HG03457 (cell line): ENCODE data around the gene SOX4.

Source experiments
- ATAC-seq: cut with Tn5 transposase; IDR thresholded peaks from one replicate; pipeline ENCODE4 v1.9.1; 2021; ENCODE audit warnings: moderate number of reproducible peaks; ENCODE audit not compliant: unreplicated experiment

Gene SOX4

DNA sequence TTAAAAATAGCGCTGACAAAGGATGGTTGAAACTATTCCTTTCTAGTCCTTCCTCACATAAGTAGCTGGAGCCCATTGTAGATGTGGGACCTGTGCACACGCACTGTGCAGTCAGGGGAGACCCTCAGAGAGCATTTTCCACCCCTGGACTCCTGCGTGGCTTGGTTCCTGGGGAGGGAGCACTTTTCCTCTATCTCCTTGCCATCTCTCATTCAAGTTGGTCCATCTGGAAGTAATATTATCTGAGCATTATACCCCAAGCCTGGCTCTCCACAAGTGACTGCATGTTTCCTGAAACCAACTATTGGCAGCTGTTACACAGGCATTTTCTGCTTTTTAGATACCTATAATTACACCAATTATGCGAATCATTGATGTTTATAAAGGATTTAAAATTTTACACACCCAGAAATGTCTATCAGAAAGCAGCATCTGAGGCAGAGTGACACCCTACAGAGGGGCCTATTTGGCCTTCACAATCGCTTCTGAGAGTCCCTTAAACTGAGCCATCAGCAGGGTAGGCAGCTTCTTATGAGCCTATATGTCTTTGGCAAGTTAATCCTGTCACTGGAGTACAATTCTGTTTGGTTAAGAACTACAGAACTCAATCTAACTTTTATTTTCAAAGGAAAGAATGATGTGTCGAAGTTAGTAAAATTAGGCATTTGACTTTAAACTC is 18.7 kb downstream of the SOX4 start:
- no peak for ATAC-seq

GRCh38 chr6:21613809-21614208 is 20.3 kb downstream of the SOX4 start:
- ATAC-seq, result no peak

DNA sequence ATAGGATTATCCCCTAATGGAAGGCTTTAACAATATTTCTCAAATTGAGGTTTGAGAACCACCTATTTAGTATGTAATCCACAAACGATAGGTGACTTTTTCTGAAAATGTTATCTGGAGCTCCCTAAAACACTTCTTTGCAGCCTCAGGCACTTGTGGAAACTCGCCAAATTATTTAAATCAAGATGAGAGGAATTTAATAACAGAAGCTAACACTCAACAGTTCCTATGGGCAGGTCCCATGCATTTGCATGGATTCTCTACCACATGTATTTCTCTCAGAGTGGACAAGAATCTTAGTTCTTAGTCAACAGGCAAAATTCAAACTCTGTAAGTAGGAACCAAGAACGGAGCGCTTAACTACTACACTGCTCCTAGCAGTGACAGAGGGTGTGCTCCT is 20.7 kb downstream of the SOX4 start:
- no peak for ATAC-seq

- no peak for ATAC-seq
Observed at GRCh38 chr6:21615504-21615903, 22.0 kb downstream of the SOX4 start.

DNA sequence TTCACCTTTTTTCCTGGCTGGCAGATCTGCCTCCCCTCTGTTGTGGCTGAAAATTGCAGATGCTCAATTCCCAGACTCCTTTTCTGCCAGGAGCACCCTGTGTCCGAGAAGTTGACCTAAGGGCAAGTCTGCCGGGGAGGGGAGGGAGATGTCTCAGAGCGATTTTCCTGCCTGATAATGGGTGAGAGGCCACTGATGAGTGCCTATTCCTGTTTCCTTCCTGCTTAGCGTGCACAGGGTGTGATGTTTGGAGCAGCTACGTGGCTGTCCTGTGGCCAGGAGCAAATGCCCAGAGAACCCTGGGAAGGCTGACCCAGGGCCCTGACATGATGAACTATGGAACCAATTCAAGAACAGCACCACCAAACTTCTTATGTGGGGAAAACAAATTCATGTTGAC is 22.5 kb downstream of the SOX4 start:
- ATAC-seq, result no peak

DNA sequence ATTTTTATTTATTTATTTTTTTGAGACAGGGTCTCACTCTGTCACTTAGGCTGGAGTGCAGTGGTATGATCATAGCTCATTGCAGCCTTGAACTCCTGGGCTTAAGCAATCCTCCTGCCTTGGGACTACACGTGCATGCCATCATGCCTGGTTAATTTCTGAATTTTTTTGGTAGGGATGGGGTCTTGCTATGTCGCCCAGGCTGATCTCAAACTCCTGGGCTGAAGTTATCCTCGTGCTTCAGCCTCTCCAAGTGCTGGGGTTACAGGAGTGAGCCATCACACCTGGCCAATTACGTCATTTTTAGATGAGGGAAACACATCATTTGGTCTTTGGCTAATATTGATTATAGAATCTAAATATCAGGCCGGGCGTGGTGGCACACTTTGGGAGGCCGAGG is 32.1 kb downstream of the SOX4 start:
- no peak for ATAC-seq

- ATAC-seq, result no peak
Observed at GRCh38 chr6:21626756-21627155, 33.2 kb downstream of the SOX4 start.

DNA sequence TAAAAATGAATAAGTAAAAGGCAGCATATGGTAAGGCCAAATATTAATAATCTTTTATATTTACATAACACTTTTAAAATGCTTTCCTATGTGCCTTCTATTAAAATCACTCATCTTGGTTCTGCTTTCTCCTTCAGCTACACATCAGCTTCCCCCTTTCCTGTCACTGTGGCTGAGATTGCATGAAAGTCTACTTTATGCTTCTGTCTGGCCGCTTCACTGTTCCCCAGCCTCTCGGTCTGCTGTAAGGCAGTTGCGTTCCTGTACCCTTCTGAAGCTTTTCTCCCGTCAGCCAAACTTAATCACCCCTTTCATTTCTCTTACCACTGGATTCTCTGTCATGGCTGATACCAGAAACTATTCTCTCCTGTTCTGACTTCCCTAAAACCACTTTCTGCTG is 34.6 kb downstream of the SOX4 start:
- no peak for ATAC-seq

GRCh38 chr6:21633511-21634109 is 40.1 kb downstream of the SOX4 start:
- no peak for ATAC-seq

DNA sequence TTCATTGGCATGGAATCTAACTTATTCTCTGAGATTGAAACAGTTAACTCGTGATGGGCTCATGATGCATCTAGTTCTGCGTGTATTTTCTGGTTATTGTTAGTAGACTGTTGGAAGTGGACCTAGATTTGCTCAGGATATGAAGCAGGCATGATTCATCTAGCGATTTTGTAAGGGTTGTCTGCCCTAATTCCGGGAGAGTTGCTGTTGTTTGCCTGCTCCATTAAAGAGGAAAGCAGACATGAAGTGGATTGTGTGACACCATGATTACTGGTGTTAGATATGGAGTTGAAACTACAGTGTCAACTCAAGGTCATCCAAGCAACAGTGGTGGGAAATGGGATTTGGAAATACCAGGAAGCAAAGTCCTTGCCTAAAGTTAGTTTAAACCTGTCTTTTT is 41.0 kb downstream of the SOX4 start:
- ATAC-seq, result no peak

DNA sequence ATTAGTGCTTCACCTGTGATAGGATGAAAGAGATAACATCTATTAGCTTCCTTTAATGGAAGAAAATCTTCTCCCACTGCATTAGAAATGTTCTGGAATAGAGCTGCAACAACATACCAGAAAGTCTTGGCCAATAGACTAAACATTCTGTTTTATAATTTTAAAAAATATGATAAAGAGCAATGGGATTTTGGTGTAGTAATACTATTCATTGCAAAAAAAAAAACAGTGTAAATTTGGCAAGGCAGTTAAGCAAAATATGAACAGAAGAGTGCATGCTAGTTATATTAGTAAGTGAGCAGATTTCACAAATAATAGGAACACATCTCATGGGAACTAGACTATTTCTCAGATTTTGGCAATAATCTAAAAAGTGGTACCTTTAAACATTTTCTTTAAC is 43.3 kb downstream of the SOX4 start:
- no peak for ATAC-seq

- no peak for ATAC-seq
Observed at GRCh38 chr6:21639316-21639715, 45.8 kb downstream of the SOX4 start.
